NCI-H82 treated with DMSO at 0.1 percent for 48 hours (cell line): ENCODE results near the gene CCDC33.
A peak's percentile ranks its signal among the peaks of the same experiment; 100 is the strongest.

Experiments
- DNase-seq: peaks from one replicate; lab custom pipeline; 2025; ENCODE audit not compliant: unreplicated experiment; lab: John Stamatoyannopoulos, UW

CCDC33 gene

DNA sequence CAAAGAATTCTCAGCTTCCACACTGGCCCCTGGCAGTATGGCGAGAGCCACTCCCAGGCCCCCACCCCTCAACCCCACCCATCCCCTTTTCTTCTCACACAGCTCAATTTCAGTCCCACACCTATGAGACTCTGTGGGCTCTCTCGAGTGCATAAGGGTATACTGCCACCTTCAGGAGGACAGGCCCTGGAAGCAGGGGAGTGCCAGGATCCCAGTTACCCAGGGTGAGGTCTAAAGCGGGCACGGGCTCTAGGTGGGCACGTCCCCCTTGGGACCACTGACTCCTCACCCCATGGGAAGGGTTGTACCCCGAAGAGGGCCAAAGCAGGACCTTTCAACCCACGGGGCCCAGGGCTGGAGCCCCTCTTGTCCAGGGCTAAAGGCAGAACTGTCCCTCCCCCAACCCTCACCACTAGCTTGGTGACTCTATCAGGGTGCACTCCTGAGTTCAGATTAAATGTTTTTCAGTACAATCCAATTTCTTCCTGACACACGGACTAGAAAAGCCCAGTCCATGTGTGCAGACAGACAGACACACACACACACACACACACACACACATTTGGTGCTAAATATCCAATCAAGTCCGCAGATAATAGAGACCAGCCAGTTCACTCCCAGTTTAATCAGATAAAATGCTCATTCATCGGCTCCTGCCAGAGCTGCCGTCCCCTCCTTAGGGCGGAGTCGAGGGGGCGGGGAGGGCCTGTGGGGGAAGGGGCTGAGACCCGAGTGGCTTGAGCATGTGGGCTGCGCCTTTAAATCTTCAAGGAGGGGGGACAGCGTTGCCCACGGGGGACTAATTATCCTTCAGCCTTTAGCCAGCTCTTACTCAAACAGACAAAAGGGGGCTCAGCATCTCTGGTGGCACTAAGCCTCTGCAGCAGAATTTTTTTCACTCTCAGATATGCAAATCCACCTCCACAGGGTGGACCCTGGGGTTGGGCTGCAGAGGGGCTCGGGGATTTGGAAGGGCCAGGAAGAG lies 72.0 kb downstream of the CCDC33 start:
- DNase-seq: peak; percentile 98

DNA sequence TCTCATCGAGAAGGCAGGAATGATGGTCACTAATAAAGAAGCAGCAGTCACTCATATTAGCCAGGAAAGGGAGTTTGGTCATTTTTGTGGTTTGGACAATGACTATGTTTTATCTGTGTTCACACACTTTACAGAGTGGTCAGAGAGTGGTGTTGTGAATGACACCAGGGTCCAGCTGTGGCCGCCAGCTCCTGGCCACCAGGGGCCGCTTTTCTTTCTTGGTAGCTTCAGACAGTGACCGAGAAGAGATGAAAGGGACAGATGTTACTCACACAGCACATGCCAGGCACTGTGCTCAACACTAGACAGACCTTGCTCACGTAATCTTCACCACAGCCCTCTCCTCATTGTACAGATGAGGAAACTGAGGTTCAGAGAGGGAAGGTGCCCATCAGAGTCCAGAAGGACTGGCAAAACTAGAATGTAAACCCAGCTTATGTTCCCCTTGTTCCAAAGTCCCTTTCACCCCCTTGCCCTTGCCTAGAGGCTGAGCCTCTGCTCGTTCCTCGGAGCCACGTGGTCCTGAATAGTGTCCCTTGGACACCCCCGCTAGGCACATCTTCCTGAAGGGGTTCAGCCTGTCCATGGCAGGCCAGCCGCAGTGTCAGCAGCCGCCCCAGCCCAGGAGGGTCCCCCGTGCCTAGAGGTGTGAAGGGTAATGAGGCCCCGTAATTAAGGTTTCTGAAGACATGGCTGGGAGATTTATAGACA lies 75.8 kb downstream of the CCDC33 start:
- peak; percentile 65 for DNase-seq

DNA sequence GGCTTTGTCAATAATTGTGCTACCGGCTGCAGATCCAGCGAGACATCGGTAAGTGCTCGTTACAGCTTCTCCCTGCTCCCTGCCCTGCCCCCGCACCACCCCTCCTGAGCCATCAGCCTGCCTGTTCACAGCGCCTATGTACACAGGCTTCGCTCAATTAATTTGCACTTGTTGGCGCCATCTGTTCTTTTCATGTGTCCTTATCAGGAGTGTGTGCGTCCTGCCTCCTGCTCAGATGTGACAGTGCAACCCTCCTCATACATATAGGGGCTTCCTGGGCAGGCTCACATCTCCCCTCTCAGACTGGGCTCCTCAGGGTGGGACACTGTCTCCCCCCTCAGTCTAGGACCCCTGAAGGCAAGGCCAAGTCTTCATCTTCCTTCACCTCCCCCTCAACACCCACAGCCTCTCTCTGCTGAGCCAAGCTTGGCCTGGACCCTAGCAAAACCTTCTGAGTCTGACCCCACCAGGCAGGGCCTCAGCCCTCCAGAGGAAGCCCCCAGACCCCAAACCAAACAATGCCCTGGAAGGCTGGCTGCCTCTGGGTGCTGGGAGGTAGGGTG lies 76.4 kb downstream of the CCDC33 start:
- DNase-seq: peak; percentile 88

DNA sequence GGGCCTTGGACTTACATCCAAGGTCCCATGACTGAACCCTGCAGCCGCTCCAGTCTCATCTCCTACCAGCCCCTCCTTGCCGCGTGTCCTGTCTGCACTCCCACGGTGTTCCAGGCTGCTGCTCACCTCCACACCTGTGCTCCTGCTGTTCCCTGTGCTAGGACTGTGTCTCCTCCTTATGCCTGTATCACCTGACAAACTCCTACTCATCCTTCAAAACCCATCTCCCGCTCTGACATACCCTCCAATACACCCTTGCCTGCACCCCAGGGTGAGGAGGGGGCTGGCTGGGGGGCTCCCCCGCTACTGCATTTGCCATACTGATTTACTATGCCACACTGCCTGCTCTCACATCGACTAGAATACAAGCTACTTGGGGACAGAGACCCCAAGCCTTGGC lies 77.8 kb downstream of the CCDC33 start:
- DNase-seq: no peak

DNA sequence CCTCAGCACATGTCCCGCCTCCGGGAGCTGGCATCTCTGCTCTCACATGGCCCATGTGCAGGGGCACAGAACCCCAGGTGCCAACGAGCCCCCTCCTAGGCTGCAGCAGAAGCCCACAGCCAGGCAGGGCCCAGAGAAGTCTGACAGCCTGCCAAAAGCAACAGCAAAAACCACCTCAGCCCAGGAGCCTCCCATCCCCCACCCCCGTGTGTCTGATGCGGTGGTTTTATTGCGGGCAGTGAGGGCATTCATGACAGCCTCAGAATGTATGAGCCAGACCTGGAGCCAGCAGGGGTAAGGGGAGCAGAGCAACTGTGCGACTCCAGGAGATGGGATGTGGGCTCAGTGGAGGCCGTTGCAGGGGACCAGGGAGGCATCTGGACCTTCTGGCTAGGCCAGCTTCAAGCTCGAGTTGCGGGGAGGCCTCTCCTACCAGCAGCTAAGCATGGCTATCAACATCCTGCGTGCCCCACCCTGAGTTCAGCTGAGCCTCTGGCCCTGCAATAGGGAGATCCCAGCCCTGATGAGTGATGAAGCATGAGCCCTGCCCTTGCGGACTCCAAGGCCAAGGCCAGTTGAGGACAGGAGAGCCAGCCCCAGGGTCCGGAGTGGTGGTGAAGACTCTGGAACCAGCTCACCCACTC lies 78.8 kb downstream of the CCDC33 start:
- no peak for DNase-seq

DNA sequence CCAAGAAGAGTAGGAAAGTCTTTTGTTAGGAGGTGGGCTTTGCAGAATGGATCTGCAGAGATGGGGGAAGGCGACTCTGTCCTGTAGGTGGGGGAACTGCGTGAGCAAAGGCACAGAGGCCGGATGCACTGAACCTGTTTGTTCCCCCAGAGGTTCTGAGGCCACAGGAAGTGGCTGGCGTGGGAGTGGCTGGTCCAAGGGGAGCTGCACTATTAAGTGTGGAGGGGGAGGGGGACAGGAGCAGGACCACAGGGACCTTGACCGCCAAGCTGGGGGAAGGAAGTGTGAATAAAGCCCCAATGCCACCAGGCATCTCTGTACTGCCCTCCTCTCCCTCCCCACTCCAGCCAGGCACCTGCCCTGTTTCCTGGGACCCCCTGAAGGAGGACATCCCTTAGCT lies 79.5 kb downstream of the CCDC33 start:
- DNase-seq: no peak

DNA sequence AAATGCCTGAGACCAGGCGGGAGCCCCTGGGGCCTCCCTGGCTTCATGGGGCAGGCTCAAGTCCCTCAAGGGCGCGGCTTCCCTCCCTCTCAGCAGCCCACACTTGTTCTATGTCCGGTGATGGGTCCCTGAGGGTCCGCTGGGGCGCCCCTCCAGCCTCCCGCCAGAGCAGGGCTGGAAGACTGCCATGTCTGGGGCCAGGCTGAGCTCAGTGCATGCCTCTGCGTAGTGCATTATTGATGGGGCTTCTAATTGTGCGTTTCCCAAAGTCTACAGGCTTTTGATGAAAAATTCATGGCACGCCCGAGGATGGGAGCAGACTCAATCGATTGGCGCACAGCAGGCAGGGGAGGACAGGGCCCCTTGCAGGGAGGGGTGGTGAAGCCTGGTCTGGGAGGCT lies 80.0 kb downstream of the CCDC33 start:
- DNase-seq: no peak

DNA sequence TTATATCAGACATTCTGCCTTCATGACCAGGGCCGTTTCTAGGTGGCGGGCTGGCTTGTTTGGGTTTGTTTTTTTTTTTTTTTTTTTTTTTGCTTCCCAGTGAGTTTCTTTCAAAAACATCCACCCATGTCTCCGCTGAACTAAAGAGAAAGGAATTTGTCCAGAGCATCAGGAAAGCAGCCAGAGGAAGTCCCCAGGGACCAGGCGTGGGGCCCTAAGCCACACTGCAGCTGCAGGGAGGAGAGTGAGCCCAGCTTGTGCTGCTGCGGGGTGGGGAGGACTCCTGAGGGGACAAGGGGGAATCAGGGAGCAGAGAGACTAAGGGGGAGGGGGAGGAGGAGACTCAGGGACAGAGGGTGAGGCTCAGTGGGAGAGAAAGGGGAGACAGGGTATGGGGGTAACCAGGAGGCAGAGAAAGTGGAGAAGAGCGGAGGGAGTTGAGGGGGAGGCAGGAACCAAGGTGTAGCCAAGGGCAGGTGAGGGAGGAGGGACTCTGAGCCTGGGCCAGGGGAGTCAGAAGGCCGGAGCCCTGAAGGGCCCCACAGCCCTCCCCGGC lies 81.8 kb downstream of the CCDC33 start:
- peak; percentile 66 for DNase-seq

DNA sequence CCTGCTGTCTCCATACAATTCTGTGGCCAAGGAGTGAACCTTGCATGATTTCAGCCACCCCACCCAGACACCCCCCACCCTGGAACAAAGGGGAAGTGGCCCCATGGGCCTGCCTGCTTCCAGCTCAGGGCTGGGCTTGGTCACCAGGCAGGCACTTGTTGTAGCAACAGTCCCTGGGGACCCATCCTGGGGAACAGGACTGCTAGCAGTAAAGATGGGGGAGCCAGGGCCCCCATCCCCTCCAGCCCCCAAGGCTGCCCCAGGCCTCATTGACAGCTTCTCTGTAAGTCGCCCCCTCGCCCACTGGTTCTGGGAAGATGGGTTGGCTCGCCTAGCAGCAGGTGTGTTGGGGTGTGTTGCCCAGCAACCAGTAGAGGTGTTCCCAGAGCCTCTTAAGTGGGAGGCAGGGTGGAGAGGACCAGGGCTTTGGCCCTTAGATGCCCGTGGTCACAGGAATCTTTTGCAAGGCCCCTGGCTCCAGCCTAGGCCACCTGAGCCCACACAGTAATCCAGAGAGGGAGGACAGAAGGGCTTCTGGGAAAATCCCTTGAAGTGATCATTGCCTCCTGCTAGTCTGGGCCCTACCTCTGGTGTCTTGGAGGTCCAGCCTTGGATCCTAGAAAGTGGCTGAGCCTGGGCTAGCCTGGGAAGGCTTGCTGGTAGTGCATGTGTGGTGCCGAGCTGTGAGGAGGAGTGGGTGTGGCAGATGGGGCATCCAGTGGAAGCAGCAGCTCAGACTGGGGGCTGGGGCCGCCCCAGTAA lies 82.4 kb downstream of the CCDC33 start:
- no peak for DNase-seq

DNA sequence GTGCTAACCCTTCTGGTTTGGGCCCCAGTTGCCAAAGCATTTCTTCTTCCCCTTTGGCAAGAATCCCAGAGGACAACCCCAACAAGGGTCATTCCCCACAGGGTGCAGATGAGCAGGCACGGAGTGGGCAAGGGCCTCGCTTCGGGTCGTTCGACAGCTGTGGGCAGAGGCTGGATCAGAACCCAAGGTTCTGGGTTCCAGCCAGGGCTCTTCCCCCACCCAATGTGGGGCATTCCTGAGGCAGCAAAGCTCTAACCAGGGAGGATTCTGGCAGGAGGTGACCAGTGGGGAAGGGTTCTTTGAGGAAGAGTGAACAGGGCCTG lies 83.0 kb downstream of the CCDC33 start:
- no peak for DNase-seq

DNA sequence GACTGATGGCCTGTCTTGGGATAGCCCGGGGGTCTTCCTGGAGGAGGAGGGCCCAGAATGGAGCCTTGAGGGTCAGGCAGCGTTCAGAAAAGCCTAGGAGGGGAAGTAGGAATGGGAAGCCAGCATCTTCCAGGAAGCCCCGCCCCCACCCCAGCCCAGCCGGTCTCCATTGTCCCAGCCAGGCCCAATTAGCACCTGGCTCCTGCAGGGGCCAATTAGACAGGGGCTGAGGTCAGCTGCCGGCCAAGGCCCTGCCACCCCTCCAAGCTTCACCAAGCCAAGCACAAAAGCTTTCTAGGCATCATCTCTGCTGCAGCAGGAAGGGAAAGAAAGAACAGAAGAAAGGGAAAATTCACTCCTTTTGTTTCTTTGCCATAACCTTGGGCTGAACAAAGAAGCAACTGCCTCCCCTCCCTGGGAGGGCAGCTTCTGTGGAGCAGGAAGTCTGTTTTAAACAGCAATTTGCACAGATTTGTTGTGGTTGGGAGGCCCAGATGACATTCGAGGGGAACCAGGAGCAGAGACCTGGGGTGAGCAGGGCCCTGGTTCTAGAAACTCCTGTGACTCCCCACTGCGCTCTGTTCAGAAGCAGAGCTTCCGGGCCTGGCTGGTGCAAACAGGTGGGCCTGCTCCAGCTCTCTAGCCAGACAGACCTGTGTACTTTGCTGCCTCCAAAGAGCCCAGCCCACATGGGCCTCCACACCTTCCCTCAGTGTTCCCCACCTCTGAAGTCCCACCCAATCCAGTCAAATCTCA lies 83.6 kb downstream of the CCDC33 start:
- no peak for DNase-seq

DNA sequence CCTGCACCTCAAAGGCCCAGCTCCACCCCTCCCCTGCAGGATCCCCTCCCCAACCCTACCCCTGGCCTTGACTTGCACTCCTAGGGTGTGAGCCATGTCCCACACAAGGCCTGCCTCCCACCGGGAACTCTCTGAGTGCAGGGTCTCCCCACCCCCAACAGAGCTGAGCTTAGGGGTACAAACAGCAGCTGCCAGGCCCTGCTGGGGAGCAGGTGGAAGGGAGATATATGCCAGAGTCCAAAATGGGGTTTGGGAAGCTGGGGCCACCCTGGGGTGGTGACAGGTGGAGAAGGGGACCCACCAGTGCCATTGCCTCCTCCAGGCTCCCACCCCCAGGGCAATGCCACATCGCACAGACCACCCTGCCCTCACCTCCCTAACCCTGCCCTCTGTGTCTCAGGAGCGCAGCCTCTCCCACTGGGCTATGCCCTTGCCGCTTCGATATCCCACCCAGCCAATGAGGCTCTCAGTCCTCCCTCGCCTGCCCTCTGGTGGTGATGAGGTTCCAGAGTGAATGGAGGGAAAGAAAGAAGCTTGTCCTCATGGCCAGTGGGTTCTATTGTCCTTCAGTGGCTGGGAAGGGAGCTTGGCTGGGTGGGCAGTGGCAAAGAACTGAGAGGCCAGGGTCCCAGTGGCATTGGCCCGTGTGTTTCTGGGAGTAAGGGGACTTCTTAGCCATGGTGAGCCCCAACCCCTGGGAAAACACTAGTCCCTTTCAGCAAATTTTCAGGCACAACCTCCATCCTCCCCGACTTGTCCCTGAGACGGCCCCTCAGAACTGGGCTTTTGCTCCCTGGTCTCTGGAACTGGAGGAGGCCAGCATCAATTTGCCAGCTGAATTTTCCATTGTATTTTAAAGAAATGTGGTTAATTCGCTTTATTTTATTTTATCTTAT lies 84.5 kb downstream of the CCDC33 start:
- DNase-seq: peak; percentile 50

DNA sequence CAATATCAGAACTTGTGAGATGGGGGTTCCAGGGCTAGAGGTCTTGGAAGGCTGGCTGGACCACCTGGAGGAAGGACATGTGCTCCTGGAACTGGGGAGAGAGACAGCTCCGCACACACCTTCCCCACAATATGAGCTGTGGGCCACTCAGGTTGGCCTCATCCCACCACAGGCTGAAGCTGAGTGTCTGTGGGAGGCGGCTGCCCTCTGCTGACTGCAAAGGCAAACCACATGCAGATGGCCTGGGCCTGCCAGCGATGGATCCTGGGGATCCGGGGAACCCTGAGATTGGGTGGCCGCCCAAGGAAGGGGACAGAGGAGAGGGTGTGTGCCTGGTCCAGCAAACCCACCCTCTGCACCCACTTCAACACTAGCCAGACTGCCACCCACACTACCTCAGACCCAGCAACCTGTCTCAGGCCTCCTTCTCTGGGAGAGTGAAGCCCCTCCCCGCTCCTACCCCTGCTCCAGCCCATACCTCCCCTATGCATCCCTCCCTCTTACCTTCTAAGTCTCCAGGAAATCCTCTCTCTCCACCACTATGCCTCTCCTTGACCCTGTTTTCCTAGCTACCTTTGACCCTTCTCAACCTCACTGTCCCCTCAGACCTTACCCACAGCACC lies 86.5 kb downstream of the CCDC33 start:
- DNase-seq: peak; percentile 14

DNA sequence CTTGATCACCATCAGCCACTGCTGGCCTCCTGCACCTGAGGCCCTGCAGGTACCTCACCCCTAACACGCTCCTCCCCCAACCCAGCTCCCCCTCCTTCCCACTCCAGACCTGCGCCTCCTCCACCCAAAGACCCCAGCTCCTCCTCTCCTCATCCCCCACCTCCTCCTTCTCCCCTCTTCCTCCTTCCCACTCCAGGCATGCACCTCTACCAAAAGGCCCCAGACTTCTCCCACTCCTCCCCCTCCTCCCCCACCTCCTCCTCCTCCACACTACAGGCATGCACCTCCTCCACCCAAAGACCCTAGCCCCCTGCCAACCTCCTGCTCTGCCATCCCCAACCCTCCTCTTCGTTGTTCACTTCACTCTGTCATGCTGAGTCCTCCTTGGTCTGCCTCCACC lies 88.6 kb downstream of the CCDC33 start:
- DNase-seq: no peak

DNA sequence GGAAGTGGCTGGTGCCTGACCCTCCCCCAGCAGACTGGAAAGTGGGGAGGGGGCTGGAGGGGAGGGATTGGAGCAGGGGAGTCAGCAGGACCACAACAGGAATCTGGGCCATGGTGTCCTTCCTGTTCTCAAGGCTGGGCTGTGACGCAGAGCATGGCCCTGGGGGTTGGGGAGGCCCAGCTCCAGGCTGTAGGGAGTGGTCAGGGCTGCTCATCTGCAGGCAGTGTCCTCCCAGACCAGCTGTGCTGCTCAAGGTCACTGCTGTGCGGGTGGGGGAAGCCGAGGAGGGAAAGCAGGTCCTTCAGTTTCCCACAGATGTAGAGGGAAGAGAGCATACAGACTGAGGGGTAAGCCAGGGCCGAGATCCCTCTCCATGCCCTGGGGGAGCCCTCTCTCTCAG lies 90.6 kb downstream of the CCDC33 start:
- no peak for DNase-seq

DNA sequence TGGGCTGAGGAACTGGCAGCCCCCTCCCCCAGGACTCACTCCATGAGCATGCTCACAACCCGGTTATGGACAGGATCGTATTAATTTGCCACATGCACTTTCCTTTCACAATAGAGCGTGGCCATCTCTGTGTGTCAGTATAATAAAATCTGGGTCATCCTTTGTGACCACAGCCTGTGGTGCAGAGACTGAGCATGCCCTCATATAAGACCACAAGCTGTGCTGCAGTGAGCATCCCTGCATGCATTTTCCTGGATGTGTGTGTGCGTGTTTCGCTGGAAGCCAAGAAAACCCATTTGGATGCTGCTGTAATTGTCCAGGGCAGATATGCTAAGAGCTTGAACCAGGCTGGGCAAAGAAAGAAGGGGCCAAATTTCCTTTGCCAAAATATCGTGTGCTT lies 91.6 kb downstream of the CCDC33 start:
- DNase-seq: no peak

DNA sequence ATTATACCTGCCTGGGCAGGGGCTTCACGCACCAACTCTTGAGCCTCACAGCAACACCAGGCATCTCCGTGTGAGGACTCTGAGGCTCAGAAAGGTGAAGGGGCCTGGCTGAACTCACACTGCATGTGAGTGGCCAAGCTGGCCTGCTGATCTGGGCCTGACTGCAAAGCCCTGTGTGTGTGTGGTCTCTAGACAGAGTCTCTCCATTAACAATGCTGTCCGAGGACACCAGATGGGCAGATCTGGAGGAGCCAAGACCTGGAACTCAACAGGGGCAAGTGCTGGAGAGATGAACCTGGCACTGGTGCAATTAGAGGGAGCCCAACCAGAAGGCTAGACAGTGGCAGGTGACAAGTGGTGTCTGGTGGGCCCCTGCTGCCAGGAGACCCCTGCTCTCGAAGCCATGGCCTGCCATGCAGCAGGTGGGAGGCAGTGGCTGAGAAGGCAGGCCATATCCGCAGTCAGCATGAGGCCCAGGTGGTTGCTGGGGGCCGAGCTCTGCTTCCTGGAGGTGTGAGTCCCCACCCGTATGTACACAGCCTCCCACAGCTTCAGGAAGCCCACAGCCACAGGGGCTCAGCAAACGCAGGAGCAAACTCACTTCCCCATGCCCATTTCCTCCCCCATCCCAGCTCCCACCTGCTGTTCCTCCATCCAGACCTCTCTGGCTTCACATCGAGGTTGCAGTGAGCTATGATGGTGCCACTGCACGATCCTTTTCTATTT lies 92.4 kb downstream of the CCDC33 start:
- DNase-seq: no peak
